MM.1S (cell line): ENCODE results near the gene UBTD1.

ENCODE experiments used
- EZH2 ChIP-seq: fragments of 300-600 bp; sonication (generic); optimal IDR thresholded peaks from 2 replicates; pipeline ENCODE3; 2017; ENCODE audit warnings: low read depth, mild to moderate bottlenecking, antibody characterized with exemption, low read length, mixed read lengths
- EZH2phosphoT487 ChIP-seq: fragments of 300-600 bp; sonication (generic); IDR thresholded peaks from 2 replicates; pipeline ENCODE4 v1.6.1; 2018; ENCODE audit warnings: antibody characterized with exemption, low read length
- TF ChIP-seq, protein P1 (sequence below): fragments of 300-600 bp; sonication (generic); IDR thresholded peaks from 2 replicates; pipeline ENCODE4 v1.5.1; 2016; ENCODE audit warnings: antibody characterized with exemption, low read length, mixed read lengths

DNA sequence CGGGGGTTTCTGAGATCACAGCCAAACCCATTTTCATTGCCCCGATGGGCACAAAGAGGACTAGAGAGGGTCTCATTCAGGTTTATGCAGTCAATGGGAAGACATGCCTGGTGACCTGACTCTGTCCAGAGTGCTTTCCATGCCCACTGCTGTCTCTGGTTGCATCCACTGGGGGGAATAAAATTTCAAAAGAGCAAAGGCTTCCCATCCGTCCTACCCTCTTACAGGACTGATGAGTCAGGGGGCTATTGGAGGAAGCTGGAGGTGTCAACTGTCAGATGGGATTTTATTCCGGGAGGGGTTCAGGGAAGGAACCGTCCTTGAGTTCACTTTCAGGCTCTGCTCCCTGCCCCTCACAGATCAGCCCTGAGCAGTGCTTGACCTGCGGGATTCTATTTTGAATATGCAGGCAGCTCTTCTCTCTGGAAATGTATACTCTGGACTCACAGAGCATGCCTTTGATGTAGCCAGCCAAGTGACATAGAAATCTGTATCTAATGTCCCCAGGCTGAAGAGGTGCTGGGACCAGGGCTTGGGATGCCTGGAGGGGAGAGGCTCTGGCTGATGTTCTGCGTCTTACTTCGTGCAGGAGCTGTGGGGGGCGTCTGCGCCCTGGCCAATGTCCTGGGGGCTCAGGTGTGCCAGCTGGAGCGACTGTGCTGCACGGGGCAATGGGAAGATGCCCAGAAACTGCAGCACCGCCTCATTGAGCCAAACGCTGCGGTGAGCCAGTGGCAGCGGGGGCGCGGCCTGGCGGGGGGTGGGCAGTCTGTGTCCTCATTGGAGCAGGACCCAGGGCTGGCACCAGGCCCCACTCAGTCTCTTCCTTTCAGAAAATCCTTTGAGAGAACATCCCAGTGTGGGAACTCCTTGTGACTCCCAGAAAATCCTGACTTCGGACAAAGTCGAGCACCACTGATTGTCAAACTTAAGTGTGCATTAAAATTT, 102.8 kb downstream of the UBTD1 start:
- TF ChIP-seq EZH2 (no peak), EZH2phosphoT487 (no peak)
- TF ChIP-seq, protein P1, sequence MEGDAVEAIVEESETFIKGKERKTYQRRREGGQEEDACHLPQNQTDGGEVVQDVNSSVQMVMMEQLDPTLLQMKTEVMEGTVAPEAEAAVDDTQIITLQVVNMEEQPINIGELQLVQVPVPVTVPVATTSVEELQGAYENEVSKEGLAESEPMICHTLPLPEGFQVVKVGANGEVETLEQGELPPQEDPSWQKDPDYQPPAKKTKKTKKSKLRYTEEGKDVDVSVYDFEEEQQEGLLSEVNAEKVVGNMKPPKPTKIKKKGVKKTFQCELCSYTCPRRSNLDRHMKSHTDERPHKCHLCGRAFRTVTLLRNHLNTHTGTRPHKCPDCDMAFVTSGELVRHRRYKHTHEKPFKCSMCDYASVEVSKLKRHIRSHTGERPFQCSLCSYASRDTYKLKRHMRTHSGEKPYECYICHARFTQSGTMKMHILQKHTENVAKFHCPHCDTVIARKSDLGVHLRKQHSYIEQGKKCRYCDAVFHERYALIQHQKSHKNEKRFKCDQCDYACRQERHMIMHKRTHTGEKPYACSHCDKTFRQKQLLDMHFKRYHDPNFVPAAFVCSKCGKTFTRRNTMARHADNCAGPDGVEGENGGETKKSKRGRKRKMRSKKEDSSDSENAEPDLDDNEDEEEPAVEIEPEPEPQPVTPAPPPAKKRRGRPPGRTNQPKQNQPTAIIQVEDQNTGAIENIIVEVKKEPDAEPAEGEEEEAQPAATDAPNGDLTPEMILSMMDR, result no peak
